ENCODE measurements around the gene CDK11B.
A peak's percentile ranks its signal among the peaks of the same experiment; 100 is the strongest.

CDK11B gene

GRCh38 chr1:1631782-1632420 is 26.9 kb downstream of the CDK11B start, which contains the start of gene MMP23B:
Gene MMP23B (plus strand): TSS chr1:1632173. CDS start chr1:1632219, 46 bp downstream.
- Histone ChIP-seq H3K4me1 (ENCODE audit: control insufficient read depth in 1 of 2, insufficient read depth in 2 of 2, low read length in 2 of 2) (peaks cover 2 to 9% of the 10 kb centered on the region in 2 donors), H3K36me3 (ENCODE audit: control insufficient read depth in 1 of 2, insufficient read depth in 2 of 2, low read length in 2 of 2) (peaks cover 0 to 10% of the 10 kb centered on the region in 2 donors), H3K27me3 (ENCODE audit: control insufficient read depth in 1 of 2, insufficient read depth in 2 of 2, low read length in 2 of 2) (peaks cover 0 to 7% of the 10 kb centered on the region in 2 donors), H3K27ac (ENCODE audit: low read depth, low read length) (no peak within 1 kb of the TSS), H3K9me3 (ENCODE audit: control insufficient read depth in 1 of 2, low read length in 2 of 2) (no peaks in the 10 kb centered on the region), H3K9ac (ENCODE audit: low read depth in 1 of 2, low read length in 2 of 2) (no peak within 1 kb of the TSS), H3K4me3 (ENCODE audit: low read depth in 1 of 2, low read length in 2 of 2) (no peak within 1 kb of the TSS)

GRCh38 chr1:1630965-1631781 is 27.6 kb downstream of the CDK11B start:
- no peaks in the 10 kb centered on the region for H3K9me3 ChIP-seq (ENCODE audit: control insufficient read depth in 1 of 2, low read length in 2 of 2)
- H3K27ac ChIP-seq (ENCODE audit: low read depth, low read length): peak overlapping the region; percentile 66
- peaks cover 0 to 7% of the 10 kb centered on the region in 2 donors for H3K27me3 ChIP-seq (ENCODE audit: control insufficient read depth in 1 of 2, insufficient read depth in 2 of 2, low read length in 2 of 2)
- H3K4me1 ChIP-seq (ENCODE audit: control insufficient read depth in 1 of 2, insufficient read depth in 2 of 2, low read length in 2 of 2): peaks cover 6 to 12% of the 10 kb centered on the region in 2 donors
- H3K9ac ChIP-seq (ENCODE audit: low read depth in 1 of 2, low read length in 2 of 2): no peak overlapping the region
- no peak overlapping the region for H3K4me3 ChIP-seq (ENCODE audit: low read depth in 1 of 2, low read length in 2 of 2)
- peaks cover 0 to 5% of the 10 kb centered on the region in 2 donors for H3K36me3 ChIP-seq (ENCODE audit: control insufficient read depth in 1 of 2, insufficient read depth in 2 of 2, low read length in 2 of 2)

GRCh38 chr1:1630191-1630964 is 28.4 kb downstream of the CDK11B start:
- H3K9me3 ChIP-seq (ENCODE audit: control insufficient read depth in 1 of 2, low read length in 2 of 2): no peaks in the 10 kb centered on the region
- H3K9ac ChIP-seq (ENCODE audit: low read depth in 1 of 2, low read length in 2 of 2): no peak overlapping the region
- H3K4me3 ChIP-seq (ENCODE audit: low read depth in 1 of 2, low read length in 2 of 2): peak overlapping the region in 1 of 2 donors; percentile 28
- peaks cover 6 to 12% of the 10 kb centered on the region in 2 donors for H3K4me1 ChIP-seq (ENCODE audit: control insufficient read depth in 1 of 2, insufficient read depth in 2 of 2, low read length in 2 of 2)
- H3K27ac ChIP-seq (ENCODE audit: low read depth, low read length): peak overlapping the region; percentile 66
- peaks cover 0 to 5% of the 10 kb centered on the region in 2 donors for H3K36me3 ChIP-seq (ENCODE audit: control insufficient read depth in 1 of 2, insufficient read depth in 2 of 2, low read length in 2 of 2)
- H3K27me3 ChIP-seq (ENCODE audit: control insufficient read depth in 1 of 2, insufficient read depth in 2 of 2, low read length in 2 of 2): peaks cover 0 to 7% of the 10 kb centered on the region in 2 donors

- Histone ChIP-seq H3K9ac (ENCODE audit: low read depth in 1 of 2, low read length in 2 of 2) (no peak overlapping the region), H3K9me3 (ENCODE audit: control insufficient read depth in 1 of 2, low read length in 2 of 2) (no peaks in the 10 kb centered on the region), H3K27me3 (ENCODE audit: control insufficient read depth in 1 of 2, insufficient read depth in 2 of 2, low read length in 2 of 2) (peaks cover 0 to 7% of the 10 kb centered on the region in 2 donors), H3K36me3 (ENCODE audit: control insufficient read depth in 1 of 2, insufficient read depth in 2 of 2, low read length in 2 of 2) (peaks cover 0 to 5% of the 10 kb centered on the region in 2 donors), H3K27ac (ENCODE audit: low read depth, low read length) (no peak overlapping the region), H3K4me1 (ENCODE audit: control insufficient read depth in 1 of 2, insufficient read depth in 2 of 2, low read length in 2 of 2) (peaks cover 6 to 12% of the 10 kb centered on the region in 2 donors), H3K4me3 (ENCODE audit: low read depth in 1 of 2, low read length in 2 of 2) (peak overlapping the region in 1 of 2 donors; percentile 45)
Observed at GRCh38 chr1:1629430-1630190, 29.2 kb downstream of the CDK11B start.

GRCh38 chr1:1628754-1629429 is 29.9 kb downstream of the CDK11B start:
- no peak overlapping the region for H3K27ac ChIP-seq (ENCODE audit: low read depth, low read length)
- H3K4me1 ChIP-seq (ENCODE audit: control insufficient read depth in 1 of 2, insufficient read depth in 2 of 2, low read length in 2 of 2): peaks cover 6 to 12% of the 10 kb centered on the region in 2 donors
- H3K9me3 ChIP-seq (ENCODE audit: control insufficient read depth in 1 of 2, low read length in 2 of 2): no peaks in the 10 kb centered on the region
- H3K4me3 ChIP-seq (ENCODE audit: low read depth in 1 of 2, low read length in 2 of 2): peak overlapping the region in 1 of 2 donors; percentile 45
- H3K36me3 ChIP-seq (ENCODE audit: control insufficient read depth in 1 of 2, insufficient read depth in 2 of 2, low read length in 2 of 2): peaks cover 0 to 9% of the 10 kb centered on the region in 2 donors
- H3K27me3 ChIP-seq (ENCODE audit: control insufficient read depth in 1 of 2, insufficient read depth in 2 of 2, low read length in 2 of 2): peaks cover 0 to 7% of the 10 kb centered on the region in 2 donors
- no peak overlapping the region for H3K9ac ChIP-seq (ENCODE audit: low read depth in 1 of 2, low read length in 2 of 2)

- H3K27ac ChIP-seq (ENCODE audit: low read depth, low read length): peak overlapping the region; percentile 36
- H3K27me3 ChIP-seq (ENCODE audit: control insufficient read depth in 1 of 2, insufficient read depth in 2 of 2, low read length in 2 of 2): peaks cover 0 to 7% of the 10 kb centered on the region in 2 donors
- H3K4me1 ChIP-seq (ENCODE audit: control insufficient read depth in 1 of 2, insufficient read depth in 2 of 2, low read length in 2 of 2): peaks cover 6 to 12% of the 10 kb centered on the region in 2 donors
- H3K9me3 ChIP-seq (ENCODE audit: control insufficient read depth in 1 of 2, low read length in 2 of 2): no peaks in the 10 kb centered on the region
- H3K4me3 ChIP-seq (ENCODE audit: low read depth in 1 of 2, low read length in 2 of 2): peak overlapping the region in 1 of 2 donors; percentile 21
- peak overlapping the region in 1 of 2 donors; percentile 43 for H3K9ac ChIP-seq (ENCODE audit: low read depth in 1 of 2, low read length in 2 of 2)
- peaks cover 0 to 9% of the 10 kb centered on the region in 2 donors for H3K36me3 ChIP-seq (ENCODE audit: control insufficient read depth in 1 of 2, insufficient read depth in 2 of 2, low read length in 2 of 2)
Observed at GRCh38 chr1:1627829-1628753, 30.7 kb downstream of the CDK11B start.

GRCh38 chr1:1627261-1627828 is 31.5 kb downstream of the CDK11B start:
- no peaks in the 10 kb centered on the region for H3K9me3 ChIP-seq (ENCODE audit: control insufficient read depth in 1 of 2, low read length in 2 of 2)
- peaks cover 0 to 9% of the 10 kb centered on the region in 2 donors for H3K36me3 ChIP-seq (ENCODE audit: control insufficient read depth in 1 of 2, insufficient read depth in 2 of 2, low read length in 2 of 2)
- no peak overlapping the region for H3K4me3 ChIP-seq (ENCODE audit: low read depth in 1 of 2, low read length in 2 of 2)
- peaks cover 6 to 12% of the 10 kb centered on the region in 2 donors for H3K4me1 ChIP-seq (ENCODE audit: control insufficient read depth in 1 of 2, insufficient read depth in 2 of 2, low read length in 2 of 2)
- peaks cover 0 to 7% of the 10 kb centered on the region in 2 donors for H3K27me3 ChIP-seq (ENCODE audit: control insufficient read depth in 1 of 2, insufficient read depth in 2 of 2, low read length in 2 of 2)
- H3K27ac ChIP-seq (ENCODE audit: low read depth, low read length): peak overlapping the region; percentile 50
- peak overlapping the region; percentile 43 to 51 for H3K9ac ChIP-seq (ENCODE audit: low read depth in 1 of 2, low read length in 2 of 2)

Measured in duodenal mucosa (tissue), 2 donors.